IPS-NIHi7 (cell line): ENCODE measurements around the gene ADCY10.
"Not testable (repeated sequence)": the region's sequence is repeated elsewhere in the genome, so short reads cannot be mapped to it uniquely, and the experiment has no call there.

Experiments used
- DNase-seq: peaks from one replicate; pipeline ENCODE4 v3.0.0; 2012; ENCODE audit warnings: mixed read lengths; ENCODE audit errors: extremely low spot score

The ADCY10 gene

DNA sequence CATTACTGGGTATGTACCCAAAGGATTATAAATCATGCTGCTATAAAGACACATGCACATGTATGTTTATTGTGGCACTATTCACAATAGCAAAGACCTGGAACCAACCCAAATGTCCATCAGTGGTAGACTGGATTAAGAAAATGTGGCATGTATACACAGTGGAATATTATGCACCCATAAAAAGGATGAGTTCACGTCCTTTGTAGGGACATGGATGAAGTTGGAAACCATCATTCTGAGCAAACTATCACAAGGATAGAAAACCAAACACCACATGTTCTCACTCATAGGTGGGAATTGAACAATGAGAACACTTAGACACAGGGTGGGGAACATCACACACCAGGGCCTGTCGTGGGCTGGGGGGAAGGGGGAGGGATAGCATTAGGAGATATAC, 26.7 kb downstream of the ADCY10 start:
- DNase-seq: not testable (repeated sequence)

- DNase-seq: no peak
Observed at GRCh38 chr1:167882376-167882775, 31.6 kb downstream of the ADCY10 start.

- no peak for DNase-seq
Observed at GRCh38 chr1:167881786-167882185, 32.1 kb downstream of the ADCY10 start.

DNA sequence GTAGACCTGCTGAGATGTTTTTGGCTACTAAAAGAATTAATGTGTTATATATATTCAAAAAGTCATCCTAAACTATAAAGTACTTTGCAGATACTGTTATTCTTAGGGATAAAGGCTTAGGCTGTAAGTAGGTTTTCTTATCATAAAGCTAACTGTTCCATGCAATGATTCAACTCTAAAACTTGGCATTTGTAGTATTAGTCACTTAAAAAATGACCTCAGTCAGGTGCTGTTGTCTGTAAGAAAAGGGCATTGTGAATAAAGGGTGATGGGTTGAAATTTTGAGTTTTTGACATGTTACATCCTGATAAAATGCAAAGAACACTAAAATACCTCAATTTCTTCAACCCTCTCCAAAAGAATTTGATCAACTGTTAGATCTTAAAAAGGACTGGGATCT, 32.9 kb downstream of the ADCY10 start:
- DNase-seq: no peak

DNA sequence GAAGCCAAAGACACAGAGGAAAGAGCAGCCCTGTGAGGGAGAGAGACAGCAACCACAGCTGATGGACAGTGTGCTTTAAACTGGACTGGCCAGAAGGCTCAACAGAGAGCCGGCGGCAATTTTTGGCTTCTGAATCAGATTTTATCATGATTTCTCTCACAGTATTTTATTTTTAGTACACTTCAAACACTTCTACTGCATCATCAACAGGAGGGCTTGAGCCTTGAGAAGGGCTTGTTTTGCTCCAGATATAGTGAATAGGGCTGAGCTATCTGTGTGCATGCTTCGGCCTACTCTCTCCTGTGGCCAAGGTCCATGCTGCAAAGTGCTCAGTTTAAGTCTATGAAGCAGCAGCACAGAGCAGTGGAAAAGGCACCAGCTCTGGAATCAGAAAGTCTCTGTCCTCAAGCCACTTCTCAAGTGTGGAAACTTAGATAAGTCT, 33.3 kb downstream of the ADCY10 start:
- no peak for DNase-seq

GRCh38 chr1:167879508-167879907, 34.4 kb downstream of the ADCY10 start:
- no peak for DNase-seq

DNA sequence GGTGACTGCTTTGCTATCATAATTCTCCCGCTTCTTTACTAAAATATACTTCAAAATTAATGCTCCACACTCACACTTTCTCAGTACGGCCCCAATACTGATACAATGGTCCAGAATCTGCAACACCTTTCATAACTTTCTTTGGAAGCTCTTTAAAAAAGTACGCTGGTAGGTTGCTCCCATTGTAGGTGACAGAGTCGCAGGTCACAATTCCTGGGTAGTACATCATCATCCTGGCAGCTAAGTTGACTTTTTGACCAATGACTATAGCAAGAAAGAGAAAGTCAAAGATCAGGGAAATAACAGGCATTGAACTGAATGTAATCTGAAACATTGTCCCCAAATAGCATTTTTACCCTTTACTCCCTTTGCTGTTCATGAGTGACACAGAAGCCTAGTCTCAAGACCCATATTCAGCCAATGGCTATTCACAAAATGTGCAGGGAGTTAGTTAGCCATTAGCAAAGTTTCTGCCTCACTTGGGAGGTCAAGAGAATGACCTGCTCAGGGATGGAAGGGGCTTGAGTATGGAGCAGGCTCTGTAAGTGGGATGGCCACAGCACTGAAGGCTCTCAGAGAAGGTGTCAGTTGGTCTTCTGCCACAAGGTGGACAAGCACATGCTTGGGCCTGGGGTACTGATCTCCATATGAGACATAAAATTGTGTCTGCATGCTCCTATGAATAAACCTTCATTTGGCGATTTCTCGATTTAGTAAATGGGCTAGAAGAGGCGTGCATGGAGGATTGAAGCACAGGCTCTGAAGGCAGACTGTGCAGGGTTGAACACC, 35.4 kb downstream of the ADCY10 start:
- no peak for DNase-seq

GRCh38 chr1:167876597-167877175, 37.2 kb downstream of the ADCY10 start:
- no peak for DNase-seq

DNA sequence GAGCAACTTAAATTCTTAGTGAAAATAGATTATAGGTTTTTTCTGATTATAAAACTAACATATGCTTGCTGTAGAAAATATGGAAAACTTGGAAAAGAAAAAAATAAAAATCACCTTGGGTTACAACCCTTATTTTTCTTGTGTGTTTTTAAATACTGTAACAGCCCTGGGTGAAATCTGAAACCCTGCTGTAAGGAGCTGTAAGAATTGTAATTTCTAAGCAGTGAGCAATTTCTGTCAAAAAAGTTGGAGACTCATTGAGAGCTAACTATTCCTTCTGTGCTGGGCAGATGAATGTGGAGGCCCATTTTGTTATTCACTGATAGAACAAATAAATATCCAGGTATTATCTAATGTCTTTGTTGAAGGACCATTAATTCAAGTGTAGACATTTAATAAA, 42.6 kb downstream of the ADCY10 start:
- DNase-seq: no peak

GRCh38 chr1:167869157-167870001, 44.6 kb downstream of the ADCY10 start:
- DNase-seq: not testable (repeated sequence)

DNA sequence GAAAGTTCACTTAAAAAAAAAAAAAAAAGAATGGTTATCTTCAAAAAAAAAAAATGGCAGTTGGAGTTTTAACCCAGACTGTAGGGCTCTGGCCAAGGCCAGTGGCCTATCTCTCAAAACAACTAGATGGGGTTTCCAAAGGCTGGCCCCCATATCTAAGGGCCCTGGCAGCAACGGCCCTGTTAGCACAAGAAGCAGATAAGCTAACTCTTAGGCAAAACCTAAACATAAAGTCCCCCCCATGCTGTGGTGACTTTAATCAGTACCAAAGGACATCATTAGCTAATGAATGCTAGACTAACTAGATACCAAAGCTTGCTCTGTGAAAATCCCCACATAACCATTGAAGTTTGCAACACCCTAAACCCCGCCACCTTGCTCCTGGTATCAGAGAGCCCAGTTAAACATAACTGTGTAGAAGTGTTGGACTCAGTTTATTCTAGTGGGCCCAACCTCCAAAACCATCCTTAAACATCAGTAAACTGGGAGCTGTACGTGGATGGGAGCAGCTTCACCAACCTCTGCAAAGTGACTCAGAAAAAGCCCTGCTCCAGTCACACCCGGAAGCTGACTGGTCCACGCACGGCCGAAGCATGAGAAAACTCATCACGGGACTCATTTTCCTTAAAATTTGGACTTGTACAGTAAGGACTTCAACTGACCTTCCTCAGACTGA, 47.1 kb downstream of the ADCY10 start:
- DNase-seq: not testable (repeated sequence)

GRCh38 chr1:167866326-167866725, 47.6 kb downstream of the ADCY10 start:
- not testable (repeated sequence) for DNase-seq

DNA sequence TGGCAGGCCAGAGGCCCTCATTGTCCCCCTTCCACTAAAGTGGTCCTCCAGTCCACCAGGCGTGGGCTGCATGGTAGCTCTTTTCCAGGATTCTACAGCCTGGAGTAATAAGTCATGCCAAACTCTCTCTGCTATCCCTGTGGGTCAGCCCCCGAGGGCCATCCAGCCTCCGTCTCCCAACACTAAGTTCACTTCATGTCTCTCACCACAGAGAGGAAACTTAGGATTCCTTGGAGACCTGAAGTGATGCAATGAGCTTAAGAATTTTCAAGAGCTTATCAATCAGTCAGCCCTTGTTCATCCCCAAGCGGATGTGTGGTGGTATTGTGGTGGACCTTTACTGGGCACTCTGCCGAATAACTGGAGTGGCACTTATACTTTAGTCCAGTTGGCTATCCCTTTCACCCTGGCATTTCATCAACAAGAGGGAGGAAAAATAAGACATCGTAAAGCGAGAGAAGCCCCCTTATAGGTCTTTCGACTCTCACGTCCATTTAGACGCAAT, 48.1 kb downstream of the ADCY10 start:
- not testable (repeated sequence) for DNase-seq

- DNase-seq: not testable (repeated sequence)
Observed at GRCh38 chr1:167865193-167865592, 48.7 kb downstream of the ADCY10 start.

- DNase-seq: no peak
Observed at GRCh38 chr1:167864392-167865032, 49.4 kb downstream of the ADCY10 start.

DNA sequence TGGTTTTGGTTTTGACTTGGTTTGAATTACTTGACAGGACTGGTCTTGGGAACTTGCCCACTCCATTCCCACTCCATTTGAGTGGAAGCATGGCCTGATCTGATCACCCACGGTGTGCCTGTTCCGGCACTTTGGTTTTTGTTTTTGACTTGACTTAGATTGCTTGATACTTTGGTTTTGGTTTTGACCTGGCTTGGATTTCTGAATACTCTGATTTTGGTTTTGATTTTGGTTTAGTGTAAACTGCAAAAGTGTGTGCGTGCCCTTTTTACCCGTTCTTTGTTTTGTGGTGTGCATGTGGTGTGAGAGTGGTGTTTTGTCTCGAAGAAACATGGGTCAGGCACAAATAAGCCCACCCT, 50.0 kb downstream of the ADCY10 start:
- no peak for DNase-seq

DNA sequence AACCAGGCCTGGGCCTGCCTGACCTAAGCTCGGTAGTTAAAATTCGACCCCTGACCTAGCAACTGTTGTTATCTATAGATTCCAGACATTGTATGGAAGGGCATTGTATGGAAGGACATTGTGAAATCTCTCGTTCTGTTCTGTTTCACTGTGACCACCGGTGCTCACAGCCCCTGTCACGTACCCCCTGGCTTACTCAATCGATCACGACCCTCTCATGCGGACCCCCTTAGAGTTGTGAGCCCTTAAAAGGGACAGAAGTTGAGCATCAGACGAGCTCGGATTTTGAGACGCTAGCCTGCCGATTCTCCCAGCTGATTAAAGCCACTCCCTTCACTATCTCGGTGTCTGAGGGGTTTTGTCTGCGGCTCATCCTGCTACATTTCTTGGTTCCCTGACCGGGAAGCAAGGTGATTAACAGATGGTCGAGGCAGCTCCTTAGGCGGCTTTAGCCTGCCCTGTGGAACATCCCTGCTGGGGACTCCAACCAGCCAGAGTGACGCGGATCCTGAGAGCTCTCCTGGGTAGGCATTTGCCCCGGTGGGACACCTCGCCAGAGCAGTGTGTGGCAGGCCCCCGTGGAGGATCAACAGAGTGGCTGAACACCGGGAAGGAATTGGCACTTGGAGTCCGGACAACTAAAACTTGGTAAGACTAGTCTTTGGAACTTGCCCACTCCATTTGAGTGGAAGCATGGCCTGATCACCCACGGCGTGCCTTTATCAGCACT, 50.6 kb downstream of the ADCY10 start:
- DNase-seq: not testable (repeated sequence)

GRCh38 chr1:167862432-167863076, 51.4 kb downstream of the ADCY10 start:
- no peak for DNase-seq

- no peak for DNase-seq
Observed at GRCh38 chr1:167861664-167862381, 52.1 kb downstream of the ADCY10 start.
